ENCODE measurements around the gene MMP14.
"Not testable (repeated sequence)": the region's sequence is repeated elsewhere in the genome, so short reads cannot be mapped to it uniquely, and the experiment has no call there.

The MMP14 gene

GRCh38 chr14:22852940-22853767 lies 16.8 kb downstream of the MMP14 start:
- FAIRE-seq (no peak), DNase-seq (ENCODE audit: insufficient read length, low spot score) (peak; percentile 63)
- TF ChIP-seq CTCF (IDR thresholded peaks at IDR 0.05; ENCODE audit: insufficient read depth, missing control alignments), result peak; percentile 96

- DNase-seq (ENCODE audit: insufficient read length, low spot score); FAIRE-seq: not testable (repeated sequence)
Observed at GRCh38 chr14:22854296-22854695, 17.9 kb downstream of the MMP14 start.

- no peak for TF ChIP-seq CTCF (IDR thresholded peaks at IDR 0.05; ENCODE audit: insufficient read depth, missing control alignments)
- DNase-seq (ENCODE audit: insufficient read length, low spot score) (no peak), FAIRE-seq (no peak)
Observed at GRCh38 chr14:22854963-22855724, 18.8 kb downstream of the MMP14 start.

- FAIRE-seq, result no peak
Observed at GRCh38 chr14:22856428-22856827, 20.0 kb downstream of the MMP14 start.

GRCh38 chr14:22860377-22860776 lies 24.0 kb downstream of the MMP14 start:
- not testable (repeated sequence) for DNase-seq (ENCODE audit: insufficient read length, low spot score); FAIRE-seq

More at GRCh38 chr14:22856428-22856827, 20.0 kb downstream of the MMP14 start:
- no peak for TF ChIP-seq CTCF (IDR thresholded peaks at IDR 0.05; ENCODE audit: insufficient read depth, missing control alignments)
- no peak for DNase-seq (ENCODE audit: insufficient read length, low spot score)

- no peak for FAIRE-seq
- no peak for TF ChIP-seq CTCF (IDR thresholded peaks at IDR 0.05; ENCODE audit: insufficient read depth, missing control alignments)
- no peak for DNase-seq (ENCODE audit: insufficient read length, low spot score)
Observed at GRCh38 chr14:22861651-22862050, 25.3 kb downstream of the MMP14 start.

- FAIRE-seq (no peak), DNase-seq (ENCODE audit: insufficient read length, low spot score) (no peak)
- no peak for TF ChIP-seq CTCF (IDR thresholded peaks at IDR 0.05; ENCODE audit: insufficient read depth, missing control alignments)
Observed at GRCh38 chr14:22864979-22865378, 28.6 kb downstream of the MMP14 start.
